Dermis blood vessel endothelial cell (primary cell): Measurements from ENCODE around the gene CLEC4G. TPM values are rescaled to one million over a fixed set of nuclear protein-coding genes. Genes with fewer than 3 reads are reported as not detected.
A peak's percentile ranks its signal among the peaks of the same experiment; 100 is the strongest.

Experiments used
- DNase-seq: peaks from one replicate; pipeline ENCODE4 v3.0.0; 2010
- total RNA-seq: library from RNA; depleted of rRNA; stranded (reverse); fragments of >200 nt; gene quantifications from 2 replicates; pipeline ENCODE4 v1.2.3, GENCODE V29; 2014

The CLEC4G gene
- total RNA-seq, 1 donor from 2014 or later = not detected

DNA sequence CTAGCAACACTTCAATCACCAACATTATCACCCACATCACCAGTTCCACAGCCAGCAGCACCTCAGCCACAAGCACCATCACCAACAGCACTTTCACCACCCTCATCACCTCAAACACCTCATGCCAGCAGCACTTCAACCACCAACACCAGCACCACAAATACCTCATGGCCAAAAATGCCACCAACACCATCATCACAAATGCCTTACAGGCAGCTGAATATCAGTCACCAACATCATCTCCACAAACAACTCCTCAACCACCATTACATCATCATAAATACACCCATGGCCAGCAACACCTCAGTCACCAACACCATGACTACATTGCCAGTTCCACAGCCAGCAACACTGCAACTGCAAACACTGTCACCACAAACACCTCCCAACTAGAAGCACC lies 40.4 kb downstream of the CLEC4G start:
- DNase-seq = no peak

DNA sequence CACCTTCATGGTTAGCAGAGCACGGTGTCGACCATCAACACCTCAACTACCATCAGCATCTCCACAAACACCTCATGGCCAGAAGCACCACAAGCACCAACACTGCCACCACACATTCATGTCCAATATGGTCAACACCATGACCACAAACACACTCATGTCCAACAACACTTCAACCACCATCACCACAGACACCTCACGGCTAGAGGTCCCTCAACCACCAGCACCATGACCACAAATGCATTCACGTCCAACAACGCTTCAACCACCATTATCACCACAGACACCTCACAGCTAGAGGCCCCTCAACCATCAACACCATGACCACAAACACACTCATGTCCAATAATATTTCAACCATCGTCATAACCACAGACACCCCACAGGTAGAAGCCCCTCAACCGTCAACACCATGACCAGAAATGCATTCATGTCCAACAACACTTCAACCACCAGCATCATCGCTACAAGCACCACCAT lies 41.1 kb downstream of the CLEC4G start:
- DNase-seq = no peak

DNA sequence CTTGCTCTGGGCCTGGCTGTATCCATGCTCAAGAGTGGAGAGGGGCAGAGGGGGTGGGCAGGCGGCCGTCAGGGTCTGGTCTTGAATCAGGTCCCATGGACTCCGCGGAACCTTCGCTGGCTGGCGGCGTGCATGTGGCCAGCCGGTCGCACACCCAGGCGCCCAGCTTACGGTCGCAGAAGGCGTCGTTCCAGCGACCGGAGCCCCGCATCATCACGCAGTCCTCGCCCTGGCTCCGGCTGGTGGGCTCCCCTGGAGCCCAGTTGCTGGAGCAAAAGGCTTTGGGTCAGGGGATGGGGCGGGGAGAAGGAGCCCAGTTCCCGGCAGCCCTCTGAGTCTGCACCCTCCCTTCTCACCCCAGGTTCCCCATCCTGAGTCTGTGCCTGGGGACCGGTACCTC lies 42.7 kb downstream of the CLEC4G start:
- no peak for DNase-seq

DNA sequence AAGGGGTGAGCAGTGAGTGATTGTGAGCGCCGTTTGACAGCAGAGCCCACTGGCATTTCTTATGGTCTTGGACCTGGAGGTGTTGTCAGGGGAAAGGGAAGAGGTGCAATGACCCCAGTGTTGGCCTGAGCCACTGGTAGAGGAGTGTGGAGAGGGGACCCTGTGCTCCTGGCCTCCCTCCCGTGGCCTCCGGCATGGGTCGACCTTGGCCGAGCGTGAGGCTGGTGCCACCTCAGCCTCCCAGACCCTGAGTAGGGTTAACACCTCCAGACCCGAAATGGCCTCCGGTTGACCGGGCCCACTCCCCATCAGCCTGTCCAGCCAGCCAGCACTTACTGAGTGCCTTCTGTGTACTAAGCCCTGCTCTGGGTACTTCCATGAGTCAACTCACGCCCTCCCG lies 44.7 kb downstream of the CLEC4G start:
- no peak for DNase-seq

DNA sequence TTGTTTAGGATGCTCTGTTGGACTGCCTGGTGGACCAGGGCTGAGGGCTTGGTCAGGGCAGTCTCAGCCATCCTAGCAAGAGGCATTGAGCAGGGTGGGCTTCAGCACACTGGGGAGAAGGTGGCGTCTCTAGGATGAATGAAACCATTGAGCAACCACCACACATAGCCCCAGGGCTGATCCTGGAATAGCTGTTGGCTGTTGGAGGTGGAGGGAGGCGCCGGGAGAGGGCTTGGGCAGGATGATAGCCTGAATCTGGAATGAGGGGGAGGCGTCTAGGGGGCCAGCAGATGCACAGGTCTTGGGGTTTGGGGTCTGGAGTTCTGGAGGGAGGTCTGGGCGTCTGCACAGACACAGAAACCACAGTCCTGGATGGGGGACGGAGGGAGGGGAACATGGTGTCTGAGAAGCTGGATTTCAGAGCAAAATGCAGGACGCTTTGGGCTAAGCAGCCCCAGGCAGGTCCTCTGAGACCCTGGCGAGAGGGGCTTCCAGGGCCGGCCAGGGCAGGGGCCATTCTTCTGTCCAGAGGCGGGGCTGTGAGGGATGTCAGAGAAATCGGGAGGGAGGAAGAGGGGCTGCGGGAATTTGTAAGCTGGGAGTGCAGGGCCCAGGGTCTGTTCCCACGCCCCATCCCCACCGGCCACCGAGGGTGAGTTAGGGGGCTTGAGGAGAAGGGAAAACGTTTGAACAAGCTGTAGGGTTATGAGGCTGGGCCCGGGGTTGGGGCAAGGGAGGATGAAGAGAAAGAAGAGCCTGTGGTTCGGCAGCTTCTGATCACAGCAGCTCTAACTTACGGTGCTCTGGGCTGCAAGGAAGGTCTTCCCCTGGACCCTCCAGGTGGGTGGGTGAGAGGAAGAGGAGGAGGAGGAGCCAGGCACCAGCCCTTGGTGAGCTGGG lies 46.1 kb downstream of the CLEC4G start:
- no peak for DNase-seq

DNA sequence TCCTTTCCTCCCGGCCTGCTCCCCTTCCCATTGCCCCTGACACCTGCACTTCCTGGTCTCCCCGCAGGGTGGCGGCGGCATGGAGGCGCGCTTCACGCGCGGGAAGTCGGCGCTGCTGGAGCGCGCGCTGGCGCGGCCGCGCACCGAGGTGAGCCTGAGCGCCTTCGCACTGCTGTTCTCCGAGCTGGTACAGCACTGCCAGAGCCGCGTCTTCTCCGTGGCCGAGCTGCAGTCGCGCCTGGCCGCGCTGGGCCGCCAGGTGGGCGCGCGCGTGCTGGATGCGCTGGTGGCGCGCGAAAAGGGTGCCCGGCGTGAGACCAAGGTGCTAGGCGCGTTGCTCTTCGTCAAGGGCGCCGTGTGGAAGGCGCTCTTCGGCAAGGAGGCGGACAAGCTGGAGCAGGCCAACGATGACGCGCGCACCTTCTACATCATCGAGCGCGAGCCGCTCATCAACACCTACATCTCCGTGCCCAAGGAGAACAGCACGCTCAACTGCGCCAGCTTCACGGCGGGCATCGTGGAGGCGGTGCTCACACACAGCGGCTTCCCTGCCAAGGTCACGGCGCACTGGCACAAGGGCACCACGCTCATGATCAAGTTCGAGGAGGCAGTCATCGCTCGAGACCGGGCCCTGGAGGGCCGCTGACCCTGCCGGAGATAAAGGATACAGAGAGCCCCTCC lies 49.6 kb downstream of the CLEC4G start:
- DNase-seq = no peak

DNA sequence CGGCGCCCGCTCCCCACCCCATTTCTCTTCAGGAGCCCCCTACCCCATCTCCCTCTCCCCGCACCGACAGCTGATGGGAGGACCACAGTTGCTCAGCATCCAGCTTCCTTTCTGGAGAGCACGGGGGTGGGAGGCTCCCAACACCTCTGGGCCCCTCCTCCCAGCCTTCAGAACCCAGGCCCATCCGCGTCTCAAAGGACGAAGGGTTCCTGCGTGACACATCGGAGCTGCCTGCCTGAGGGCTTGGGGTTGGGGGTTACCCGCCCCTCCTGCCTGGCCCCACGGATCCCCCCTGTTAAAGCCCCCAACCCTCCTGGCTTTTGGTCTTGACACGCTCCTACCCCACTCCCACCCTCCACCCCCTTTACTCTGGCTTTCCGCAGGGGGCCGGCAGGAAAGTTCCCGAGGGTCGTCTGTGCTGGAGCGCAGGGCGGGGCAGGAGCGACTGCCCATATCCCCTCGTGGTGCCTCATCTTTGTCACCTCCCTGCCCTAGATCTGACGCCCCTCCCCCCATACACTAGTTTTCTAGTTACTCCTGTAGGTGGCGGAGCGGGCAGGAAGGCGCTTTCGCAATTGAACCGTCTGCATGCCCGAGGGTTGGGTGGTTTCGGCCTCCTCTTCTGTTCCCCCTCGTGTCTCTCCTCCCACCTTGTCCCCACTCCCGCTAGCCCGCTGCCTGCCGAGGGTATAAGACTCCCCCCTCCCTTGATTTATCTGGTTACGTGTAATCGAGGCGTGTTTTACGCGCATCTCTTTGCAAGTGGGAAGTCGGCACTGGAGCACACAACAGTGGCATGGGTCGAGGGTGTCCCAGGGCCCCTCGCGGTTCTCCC lies 50.4 kb downstream of the CLEC4G start:
- DNase-seq = peak; percentile 82

DNA sequence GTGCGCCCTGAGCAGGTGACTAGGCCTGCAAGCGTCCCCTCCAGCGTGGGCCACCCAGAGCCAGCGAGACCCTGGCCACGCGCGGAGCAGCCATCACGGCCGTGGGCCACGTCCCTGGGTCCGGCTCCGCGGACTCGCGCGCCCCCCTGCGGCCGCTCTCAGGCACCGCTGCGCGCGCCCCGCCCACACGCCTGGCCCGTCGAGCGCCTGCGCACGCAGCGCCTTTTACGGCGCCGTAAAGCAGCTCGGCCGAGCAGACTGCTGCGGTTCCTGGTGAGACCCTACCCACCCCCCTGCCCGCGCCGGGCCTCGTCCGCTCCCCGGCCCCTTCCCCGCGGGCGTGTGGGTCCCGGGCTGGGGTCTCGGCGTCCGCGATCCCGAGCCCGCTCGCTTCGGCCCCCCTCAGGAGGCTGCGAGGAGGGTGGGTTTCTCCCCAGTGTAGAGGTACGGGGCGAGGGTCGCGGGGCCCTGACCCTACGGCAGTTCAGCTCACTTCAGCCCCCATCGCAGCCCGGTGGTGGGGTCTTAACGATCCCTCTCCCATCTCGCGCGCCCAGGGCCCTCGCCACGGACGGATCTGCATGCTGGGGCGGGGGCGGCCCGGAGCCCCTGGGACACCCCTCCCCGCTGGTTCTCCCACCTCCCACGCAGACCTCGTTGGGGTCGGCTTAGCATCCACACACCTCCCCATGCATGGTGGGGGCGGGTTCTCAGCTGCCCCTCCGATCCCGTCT lies 51.1 kb downstream of the CLEC4G start, which contains the start of gene TRAPPC5:
TRAPPC5 (plus strand) TSS at position 228 of the 734 bp plus-strand sequence. CDS start 1,421 bp downstream, outside the sequence.
- peak; percentile 89 for DNase-seq

DNA sequence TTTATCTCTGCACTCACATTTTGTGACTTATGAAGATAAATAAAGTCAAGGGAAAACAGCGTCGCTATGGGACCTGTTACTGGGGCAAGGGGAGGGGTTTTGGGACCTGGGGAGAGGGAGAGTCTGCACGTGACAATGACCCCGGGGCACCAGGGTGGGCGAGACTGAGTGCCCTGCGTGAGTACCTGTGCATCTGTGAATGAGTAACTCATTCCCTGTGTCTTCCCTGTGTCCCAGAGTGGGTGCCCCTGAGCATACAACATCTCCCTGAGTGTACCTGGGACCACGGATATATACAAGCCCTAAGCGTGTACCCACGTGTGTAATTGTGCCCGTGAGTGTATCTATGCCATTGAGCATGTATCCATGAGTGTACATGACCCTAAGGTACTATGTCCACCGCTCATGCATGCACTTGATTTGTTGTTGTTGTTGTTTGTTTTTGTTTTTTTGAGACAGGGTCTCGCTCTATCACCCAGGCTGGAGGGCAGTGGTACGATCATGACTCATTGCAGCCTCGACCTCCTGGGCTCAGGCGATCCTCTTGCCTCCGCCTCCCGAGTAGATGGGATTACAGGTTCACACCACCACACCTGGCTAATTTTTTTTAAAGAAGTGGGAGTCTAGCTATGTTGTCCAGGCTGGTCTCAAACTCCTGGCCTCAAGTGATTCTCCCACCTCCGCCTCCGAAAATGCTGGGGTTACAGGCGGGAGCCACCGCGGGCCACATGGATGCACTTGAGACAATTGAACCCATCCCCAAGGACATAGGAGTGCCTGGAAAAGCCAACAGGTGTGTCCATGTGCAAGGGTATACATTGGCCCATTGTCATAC lies 51.9 kb downstream of the CLEC4G start:
- no peak for DNase-seq

DNA sequence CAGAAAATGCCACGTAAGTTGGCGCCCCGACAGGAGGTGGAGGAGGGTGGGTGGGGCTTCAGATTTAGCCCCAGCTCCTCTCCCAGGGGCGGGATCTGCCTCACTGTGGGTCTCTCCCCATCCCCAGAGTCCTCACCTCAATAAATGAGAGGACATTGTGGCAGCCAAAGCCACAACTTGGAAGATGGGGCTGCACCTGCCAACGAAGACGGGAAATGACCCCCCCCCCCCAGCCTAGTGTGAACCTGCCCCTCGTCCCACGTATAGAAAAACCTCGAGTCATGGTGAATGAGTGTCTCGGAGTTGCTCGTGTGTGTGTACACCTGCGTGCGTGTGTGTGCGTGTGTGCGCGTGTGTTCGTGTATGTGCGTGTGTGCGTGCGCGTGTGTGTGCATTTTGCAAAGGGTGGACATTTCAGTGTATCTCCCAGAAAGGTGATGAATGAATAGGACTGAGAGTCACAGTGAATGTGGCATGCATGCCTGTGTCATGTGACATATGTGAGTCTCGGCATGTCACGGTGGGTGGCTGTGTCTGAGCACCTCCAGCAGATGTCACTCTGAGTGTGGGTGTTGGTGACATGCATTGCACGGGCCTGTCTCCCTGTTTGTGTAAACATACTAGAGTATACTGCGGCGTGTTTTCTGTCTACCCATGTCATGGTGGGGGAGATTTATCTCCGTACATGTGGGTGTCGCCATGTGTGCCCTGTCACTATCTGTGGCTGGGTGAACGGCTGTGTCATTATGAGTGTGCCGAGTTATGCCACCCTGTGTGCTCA lies 52.7 kb downstream of the CLEC4G start:
- peak; percentile 38 for DNase-seq

Other genes starting within 250 kb of the CLEC4G start
- 2.3 and 2.9 TPM in 2 replicates for gene PEX11G, start 243.1 kb downstream of the CLEC4G start, total RNA-seq
- gene ZNF358, start 216.0 kb downstream of the CLEC4G start, total RNA-seq = 20.9 and 36.6 TPM in 2 replicates
- gene MCOLN1, start 209.5 kb downstream of the CLEC4G start, total RNA-seq = 2.7 and 3.7 TPM in 2 replicates
- 107 and 192 TPM in 2 replicates for gene PNPLA6, start 196.4 kb downstream of the CLEC4G start, total RNA-seq
- gene CAMSAP3, start 136.2 kb downstream of the CLEC4G start, total RNA-seq = under 0.01 and 0.19 TPM in 2 replicates
- 25.2 and 52.9 TPM in 2 replicates for gene XAB2, start 102.6 kb downstream of the CLEC4G start, total RNA-seq
- 12.7 and 24.7 TPM in 2 replicates for gene PET100, start 102.3 kb downstream of the CLEC4G start, total RNA-seq
- gene PCP2, start 98.4 kb downstream of the CLEC4G start, total RNA-seq = not detected in 2 replicates
- 30.8 and 67.1 TPM in 2 replicates for gene STXBP2, start 95.0 kb downstream of the CLEC4G start, total RNA-seq
- not detected in 2 replicates for gene RETN, start 63.1 kb downstream of the CLEC4G start, total RNA-seq
- gene MCEMP1, start 55.0 kb downstream of the CLEC4G start, total RNA-seq = not detected in 2 replicates
- gene TRAPPC5, start 51.3 kb downstream of the CLEC4G start, total RNA-seq = 69.9 and 97.4 TPM in 2 replicates
- not detected in 2 replicates for gene FCER2, start 30.0 kb downstream of the CLEC4G start, total RNA-seq
- gene CD209, start 15.4 kb upstream of the CLEC4G start, total RNA-seq = under 0.01 TPM in 1 of 2 replicates, not detected in the other
- 5.6 and 25.2 TPM in 2 replicates for gene CLEC4M, start 31.1 kb upstream of the CLEC4G start, total RNA-seq
- 12.6 and 16.5 TPM in 2 replicates for gene EVI5L, start 98.1 kb upstream of the CLEC4G start, total RNA-seq
- gene PRR36, start 142.3 kb upstream of the CLEC4G start, total RNA-seq = not detected in 2 replicates
- 0.51 TPM in 2 replicates for gene LRRC8E, start 156.4 kb upstream of the CLEC4G start, total RNA-seq
- gene MAP2K7, start 171.8 kb upstream of the CLEC4G start, total RNA-seq = 10.4 and 18.8 TPM in 2 replicates
- 0.19 TPM in 1 of 2 replicates, not detected in the other for gene TGFBR3L, start 182.7 kb upstream of the CLEC4G start, total RNA-seq
- gene SNAPC2, start 188.2 kb upstream of the CLEC4G start, total RNA-seq = 14.1 and 14.3 TPM in 2 replicates
- gene CTXN1, start 194.0 kb upstream of the CLEC4G start, total RNA-seq = 4.6 and 4.9 TPM in 2 replicates
- gene TIMM44, start 211.6 kb upstream of the CLEC4G start, total RNA-seq = 44.0 and 53.4 TPM in 2 replicates